EL (cell line): Measurements from ENCODE around the gene VGLL4.
A peak's percentile ranks its signal among the peaks of the same experiment; 100 is the strongest.
"Not testable (repeated sequence)": the region's sequence is repeated elsewhere in the genome, so short reads cannot be mapped to it uniquely, and the experiment has no call there.

ENCODE experiments used
- DNase-seq: peaks from one replicate; pipeline ENCODE4 v3.0.0-alpha.2; 2016

VGLL4 gene

DNA sequence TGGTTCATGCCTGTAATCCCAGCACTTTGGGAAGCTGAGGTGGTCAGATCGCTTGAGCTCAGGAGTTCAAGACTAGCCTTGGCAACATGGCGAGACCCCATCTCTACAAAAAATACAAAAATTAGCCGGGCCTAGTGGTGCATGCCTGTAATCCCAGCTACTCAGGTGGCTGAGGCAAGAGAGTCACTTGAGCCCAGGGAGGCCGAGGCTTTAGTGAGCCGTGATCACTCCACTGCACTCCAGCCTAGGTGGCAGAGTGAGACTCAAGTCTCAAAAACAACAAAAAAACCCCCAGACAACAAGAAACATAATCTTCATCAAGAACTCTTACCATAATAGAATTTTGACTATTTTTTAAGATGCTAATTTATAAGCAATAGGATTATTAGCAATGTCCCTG is 117.6 kb downstream of the VGLL4 start:
- DNase-seq, result not testable (repeated sequence)

DNA sequence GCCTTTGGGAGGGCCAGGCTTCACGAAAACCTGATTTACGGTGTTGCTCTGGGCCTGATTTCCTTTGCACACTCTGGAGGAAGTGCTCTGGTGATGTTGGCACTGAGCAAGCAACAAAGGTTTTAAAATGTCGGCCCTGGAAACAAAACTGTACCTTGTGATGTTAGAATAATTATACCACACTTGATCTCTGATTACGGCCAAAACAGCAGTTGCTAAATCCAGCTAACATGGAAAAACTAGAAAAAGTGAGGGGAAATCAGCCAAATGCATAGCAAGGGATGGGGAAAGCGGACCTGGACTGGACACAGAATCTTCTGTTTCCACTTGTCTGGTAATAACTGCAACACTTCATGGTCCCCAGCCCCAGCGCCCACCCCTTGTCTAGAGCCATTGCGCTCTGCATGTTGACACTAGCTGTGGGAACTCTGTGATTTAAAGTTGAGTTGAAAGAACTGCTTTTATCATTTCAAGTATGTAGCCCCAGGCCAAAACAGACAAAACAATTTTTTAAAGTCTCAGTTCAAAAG is 120.1 kb downstream of the VGLL4 start:
- DNase-seq, result no peak

DNA sequence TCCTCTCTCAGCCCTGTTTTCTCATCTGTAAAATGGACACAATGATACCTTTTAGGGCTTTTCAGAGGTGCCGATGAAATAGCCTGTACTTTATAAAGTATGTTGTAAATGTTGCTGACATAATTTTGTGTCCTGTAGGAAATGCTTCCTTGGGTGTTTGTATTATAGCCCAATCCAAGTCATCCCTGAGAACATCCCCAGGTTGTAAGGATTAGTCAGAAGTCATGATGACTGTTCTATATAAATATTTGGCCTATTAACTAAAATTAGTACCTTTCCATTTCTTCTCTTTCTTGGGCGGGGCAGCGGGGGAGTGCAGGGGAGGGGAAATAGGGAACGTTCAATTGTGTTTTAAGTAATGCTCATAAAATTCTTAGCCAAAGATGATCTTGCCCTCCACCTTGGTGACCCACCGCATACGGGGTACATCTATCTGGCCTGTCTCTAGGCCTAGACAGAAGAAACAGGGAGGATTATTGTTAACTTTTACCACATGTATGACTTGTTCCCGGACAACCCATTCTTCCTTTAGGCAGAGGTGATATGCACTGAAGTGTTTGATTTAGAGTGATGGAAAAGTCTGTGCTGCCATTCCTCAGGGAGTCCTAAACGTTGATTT is 120.7 kb downstream of the VGLL4 start:
- DNase-seq, result no peak

DNA sequence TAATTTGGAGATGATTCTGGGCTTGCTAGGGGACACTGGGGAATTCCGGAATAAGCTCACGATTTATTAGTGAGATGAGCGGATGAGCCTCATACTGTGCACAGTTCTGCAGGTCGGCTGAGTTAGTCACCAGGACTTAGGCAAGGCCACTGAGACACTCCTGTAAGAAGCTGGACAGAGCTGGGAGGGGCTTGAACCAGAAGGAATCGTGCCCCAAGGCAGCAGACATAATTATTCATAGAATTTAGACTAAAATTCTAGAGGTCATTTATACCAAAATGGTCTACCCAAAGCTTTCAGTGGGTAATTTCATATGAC is 121.4 kb downstream of the VGLL4 start:
- DNase-seq, result peak; percentile 42

DNA sequence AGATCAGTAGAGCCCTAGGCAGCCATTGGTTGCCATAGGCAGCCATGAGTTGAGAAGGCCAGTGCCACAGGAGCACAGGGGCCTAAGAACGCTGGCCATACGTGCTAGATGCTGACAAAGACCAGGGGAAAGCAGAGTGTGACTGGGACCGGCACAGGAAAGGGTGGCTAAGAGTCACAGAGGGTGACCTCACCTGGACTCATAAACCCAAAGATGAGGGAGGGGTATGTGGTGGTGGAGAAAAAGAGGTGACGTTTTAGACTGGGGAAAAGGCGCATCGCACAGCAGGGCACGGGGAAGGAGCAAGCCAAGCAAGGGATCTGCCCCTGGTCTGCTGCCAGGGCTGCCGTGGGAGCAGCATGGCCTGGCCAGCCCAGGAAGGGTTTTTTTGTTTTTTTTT is 122.5 kb downstream of the VGLL4 start:
- DNase-seq, result no peak

DNA sequence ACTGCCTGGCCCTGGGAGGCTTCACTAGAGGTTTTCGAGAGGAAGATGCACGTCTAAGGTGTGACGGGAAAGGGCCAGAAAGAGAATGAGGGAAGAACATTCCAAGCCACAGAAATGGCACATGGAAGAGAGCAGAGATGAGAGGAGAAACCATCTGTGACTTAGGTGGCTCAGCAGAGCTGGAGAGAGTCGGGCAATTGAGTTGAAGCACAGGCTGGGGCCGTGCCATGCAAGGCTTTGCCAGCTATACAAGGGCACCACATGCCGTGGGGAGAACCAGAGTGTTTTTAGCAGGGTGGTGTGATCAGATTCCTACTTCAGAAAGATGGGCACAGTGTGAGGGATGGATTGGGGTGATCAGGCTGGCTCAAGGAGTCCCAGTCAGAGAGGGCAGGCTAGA is 126.1 kb downstream of the VGLL4 start:
- DNase-seq, result no peak

DNA sequence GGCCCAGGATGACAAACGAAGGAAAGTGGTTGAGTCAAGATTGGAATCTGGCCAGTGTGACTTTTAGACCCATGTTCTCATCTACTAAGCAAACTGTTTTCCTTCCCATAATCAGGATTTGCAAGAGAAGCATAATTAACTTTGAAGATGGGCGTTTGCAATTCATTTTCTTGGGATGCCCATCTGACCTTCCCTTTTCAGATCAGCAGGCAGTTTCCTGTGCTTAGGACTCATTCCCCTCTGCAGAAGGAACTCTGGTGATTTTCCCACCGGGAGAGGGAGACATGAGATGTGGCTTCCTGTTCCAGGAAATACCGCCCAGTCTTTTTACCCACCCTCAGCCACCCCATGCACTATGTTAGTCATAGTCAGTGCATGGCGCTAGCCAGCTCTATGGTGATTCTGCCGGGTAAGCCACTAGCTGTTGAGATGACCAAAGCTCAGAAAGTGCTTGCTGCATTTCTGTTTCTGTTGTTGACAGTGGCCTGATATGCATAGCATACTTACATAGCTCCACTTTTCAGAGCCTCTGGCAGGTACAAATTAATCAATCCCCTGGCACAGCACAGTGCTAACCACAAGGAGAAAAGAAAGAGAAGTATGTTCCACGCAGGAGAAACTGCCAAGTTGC is 129.4 kb downstream of the VGLL4 start:
- DNase-seq, result peak; percentile 89

DNA sequence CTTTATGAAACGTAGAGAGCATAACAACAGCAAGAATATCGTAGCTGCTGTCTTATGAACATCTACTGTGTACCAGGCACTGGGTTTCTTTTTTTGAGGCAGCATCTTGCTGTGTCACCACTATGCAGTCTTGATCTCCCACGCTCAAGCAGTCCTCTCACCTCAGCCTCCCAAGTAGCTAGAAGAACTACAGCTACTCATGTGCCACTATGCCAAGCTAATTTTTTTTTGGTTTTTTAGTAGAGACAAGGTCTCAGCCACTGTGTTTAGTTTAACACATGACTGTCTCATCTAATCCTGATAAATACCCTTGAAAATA is 129.9 kb downstream of the VGLL4 start:
- DNase-seq, result no peak

DNA sequence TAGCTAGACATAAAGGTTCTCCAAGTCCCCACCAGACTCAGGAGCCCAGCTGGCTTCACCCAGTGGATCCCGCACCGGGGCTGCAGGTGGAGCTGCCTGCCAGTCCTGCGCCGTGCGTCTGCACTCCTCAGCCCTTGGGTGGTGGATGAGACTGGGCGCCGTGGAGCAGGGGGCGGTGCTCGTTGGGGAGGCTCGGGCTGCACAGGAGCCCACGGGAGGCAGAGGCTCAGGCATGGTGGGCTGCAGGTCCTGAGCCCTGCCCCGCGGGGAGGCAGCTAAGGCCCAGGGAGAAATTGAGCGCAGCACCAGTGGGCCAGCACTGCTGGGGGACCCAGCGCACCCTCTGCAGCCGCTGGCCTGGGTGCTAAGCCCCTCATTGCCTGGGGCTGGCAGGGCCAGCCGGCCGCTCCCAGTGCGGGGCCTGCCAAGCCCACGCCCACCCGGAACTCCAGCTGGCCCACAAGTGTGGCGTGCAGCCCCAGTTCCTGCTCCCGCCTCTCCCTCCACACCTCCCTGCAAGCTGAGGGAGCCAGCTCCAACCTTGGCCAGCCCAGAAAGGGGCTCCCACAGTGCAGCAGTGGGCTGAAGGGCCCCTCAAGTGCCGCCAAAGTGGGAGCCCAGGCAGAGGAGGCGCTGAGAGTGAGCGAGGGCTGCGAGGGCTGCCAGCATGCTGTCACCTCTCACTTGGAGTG is 130.4 kb downstream of the VGLL4 start:
- DNase-seq, result not testable (repeated sequence)

DNA sequence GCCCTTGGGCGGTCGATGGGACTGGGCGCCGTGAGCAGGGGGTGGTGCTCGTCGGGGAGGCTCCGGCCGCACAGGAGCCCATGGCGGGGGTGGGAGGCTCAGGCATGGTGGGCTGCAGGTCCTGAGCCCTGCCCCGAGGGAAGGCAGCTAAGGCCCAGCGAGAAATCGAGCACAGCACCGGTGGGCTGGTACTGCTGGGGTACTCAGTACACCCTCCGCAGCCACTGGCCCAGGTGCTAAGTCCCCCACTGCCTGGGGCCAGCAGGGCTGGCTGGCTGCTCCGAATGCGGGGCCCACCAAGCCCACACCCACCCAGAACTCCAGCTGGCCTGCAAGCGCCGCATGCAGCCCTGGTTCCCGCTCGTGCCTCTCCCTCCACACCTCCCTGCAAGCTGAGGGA is 132.1 kb downstream of the VGLL4 start:
- not testable (repeated sequence) for DNase-seq

DNA sequence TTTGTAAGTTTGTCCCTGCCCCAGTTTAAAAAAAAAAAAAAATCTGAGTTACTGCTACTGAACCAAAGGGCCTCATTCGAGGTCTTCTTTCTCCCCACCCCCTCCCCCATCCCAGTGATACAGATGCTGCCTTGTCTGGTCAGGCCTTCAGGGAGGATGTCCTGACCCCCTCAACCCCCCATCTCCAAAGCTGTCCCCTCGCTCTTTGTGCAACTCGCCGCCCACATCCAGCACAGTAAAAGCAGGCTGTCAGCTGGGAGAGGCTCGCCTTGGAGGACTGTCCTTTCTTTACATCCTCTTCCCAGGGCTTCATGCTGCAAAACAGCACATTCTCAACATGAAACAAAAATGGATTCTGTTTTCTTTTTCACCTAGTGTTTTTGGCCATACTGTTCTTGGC is 133.4 kb downstream of the VGLL4 start:
- DNase-seq, result no peak

DNA sequence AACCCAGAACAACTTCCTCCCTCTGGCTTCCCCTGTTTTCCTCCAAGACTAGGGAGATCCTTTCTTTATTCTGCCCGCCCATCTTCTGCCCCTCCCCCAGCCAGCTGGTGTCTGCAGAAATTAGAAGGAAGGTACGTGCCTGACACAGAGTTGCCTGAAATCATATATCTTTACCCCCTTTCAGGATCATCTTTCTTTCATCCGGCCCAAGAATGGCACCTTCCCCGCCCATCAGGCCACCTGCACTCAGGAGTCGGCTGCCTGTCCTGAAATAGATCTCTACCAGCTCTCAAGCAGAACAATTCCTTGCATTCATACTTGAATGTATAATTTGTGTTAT is 133.7 kb downstream of the VGLL4 start:
- DNase-seq, result no peak

DNA sequence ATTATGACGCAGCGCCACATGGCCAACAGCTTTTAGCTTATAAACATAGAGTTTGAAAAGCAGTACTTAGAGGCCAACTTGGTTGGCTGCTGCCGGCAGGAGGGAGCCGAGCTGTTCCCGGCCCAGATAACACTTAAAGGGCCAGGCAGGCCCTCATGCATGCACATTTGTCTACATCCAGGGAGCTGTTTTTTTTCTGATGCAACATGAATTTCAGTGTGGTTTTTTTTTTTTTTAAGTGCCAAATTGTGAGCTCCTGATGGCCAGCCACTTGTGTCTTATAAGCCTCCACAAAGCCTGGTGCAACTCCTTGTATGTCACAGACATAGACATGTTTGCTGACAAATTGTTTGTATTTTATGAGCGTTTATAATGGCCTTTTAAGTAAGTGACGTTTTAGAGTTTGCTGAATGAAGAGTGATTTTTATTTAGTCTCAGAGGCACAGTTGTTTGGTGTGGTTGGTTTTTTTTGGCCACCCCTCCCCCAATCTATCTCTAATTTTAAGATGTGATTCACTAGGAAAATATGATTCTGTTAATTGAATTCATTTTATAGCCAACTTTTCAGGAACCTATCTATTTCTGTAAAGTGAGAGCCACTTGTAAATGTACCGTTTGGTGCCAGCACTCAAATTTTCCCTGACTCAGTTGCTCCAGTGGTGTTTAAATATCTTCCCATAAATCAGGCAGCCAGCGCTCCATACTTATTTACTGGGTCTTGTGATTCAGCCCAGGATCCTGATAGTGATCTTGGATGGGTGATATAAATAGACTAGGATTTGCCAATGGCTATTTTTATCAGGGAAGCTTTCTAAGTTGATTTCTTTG is 134.3 kb downstream of the VGLL4 start:
- DNase-seq, result peak; percentile 85

DNA sequence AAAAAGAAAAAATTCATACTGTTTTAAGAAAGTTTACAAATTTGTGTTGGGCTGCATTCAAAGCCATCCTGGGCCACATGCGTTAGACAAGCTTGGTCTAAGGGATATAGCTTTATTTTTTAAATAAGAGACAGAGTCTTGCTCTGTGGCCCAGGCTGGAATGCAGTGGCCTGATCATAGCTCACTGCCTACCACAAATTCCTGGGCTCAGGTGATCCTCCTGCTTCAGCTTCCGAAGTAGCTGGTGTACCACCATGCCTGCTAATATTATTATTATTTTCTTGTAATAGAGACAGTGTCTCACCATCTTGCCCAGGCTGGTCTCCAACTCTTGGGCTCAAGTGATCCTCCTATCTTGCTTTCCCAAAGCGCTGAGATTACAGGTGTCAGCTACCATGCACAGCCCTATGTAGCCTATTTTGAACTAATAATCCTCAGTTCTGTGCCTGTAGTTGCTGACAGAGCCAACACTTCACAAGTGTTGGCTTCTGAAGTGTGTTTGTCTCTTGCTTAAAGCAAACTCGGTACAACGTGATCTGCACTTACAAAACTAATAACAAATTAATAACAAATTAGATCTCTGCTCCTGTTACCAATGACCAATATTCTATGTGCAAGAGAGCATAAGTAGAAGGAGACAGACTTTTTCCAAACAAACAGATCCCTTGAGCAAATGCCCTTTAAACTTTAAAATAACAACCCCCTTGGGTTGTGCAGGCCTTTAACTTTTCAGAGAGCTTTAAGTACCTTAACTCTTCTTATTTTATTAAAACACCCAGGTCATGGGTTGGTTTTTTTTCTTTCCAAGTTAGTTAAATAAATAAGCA is 135.2 kb downstream of the VGLL4 start:
- DNase-seq, result no peak

DNA sequence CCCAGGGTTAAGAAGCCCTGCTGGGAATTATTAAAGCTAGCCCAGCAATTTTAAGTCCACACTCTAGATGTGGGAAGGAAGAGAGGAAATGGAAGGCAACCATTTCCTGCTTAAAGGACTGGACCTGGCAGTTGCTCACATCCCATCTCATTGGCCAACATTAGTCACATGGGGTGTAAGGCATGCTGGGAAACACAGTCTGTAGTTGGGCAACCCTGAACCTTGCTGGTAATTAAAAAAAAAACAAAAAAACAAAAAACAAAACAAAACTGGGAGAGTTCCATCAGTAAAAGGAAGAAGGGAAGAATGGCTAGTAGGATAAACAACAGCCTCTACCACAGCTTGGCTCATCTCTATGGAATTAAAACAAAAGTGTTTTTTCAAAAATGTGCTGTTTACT is 136.0 kb downstream of the VGLL4 start:
- DNase-seq, result no peak
